Heart right ventricle (tissue), 16 donors: ENCODE data around the gene SETMAR. TPM values are rescaled to one million over a fixed set of nuclear protein-coding genes. Genes with fewer than 3 reads are reported as not detected.

Experiments used
- ATAC-seq, 8 donors: fragments of 200-7000 bp; cut with Tn5 transposase; one replicate each; pipeline ENCODE4 v1.9.1; 2020; ENCODE audit warnings: mild to moderate bottlenecking in 8 of 8, moderate library complexity in 8 of 8, moderate number of reproducible peaks in 1 of 8
- DNase-seq, 2 donors: peaks; one replicate each; pipeline ENCODE4 v3.0.0-alpha.2; 2020
- H3K27ac ChIP-seq, 10 donors: fragments of 200-600 bp; sonication (generic) in 2 of 10; one replicate each; pipeline versions ENCODE4 v1.5.0 to v1.8.0; 2020 to 2022; ENCODE audit warnings: mild to moderate bottlenecking in 3 of 10
- H3K27me3 ChIP-seq, 7 donors: fragments of 200-600 bp; one replicate each; pipeline ENCODE4 v1.8.0; 2021 to 2022; ENCODE audit warnings: mild to moderate bottlenecking in 2 of 7
- H3K36me3 ChIP-seq, 9 donors: fragments of 200-600 bp; sonication (generic) in 1 of 9; one replicate each; pipeline versions ENCODE4 v1.5.0 to v1.8.0; 2020 to 2022; ENCODE audit warnings: mild to moderate bottlenecking in 2 of 9
- H3K4me1 ChIP-seq, 9 donors: fragments of 200-600 bp; sonication (generic) in 1 of 9; one replicate each; pipeline versions ENCODE4 v1.5.0 to v1.8.0; 2020 to 2022; ENCODE audit warnings: mild to moderate bottlenecking in 4 of 9
- H3K4me3 ChIP-seq, 10 donors: fragments of 200-600 bp; sonication (generic) in 2 of 10; one replicate each; pipeline versions ENCODE4 v1.5.0 to v1.8.0; 2020 to 2022; ENCODE audit warnings: mild to moderate bottlenecking in 7 of 10, moderate library complexity in 2 of 10
- H3K9me3 ChIP-seq, 11 donors: fragments of 200-600 bp in 10 of 11; sonication (generic) in 2 of 11; one replicate each; pipeline versions ENCODE4 v1.5.0 to v1.8.0; 2013 to 2022; ENCODE audit warnings: mild to moderate bottlenecking in 2 of 11, control low read depth in 1 of 11, moderate library complexity in 1 of 11
- WGBS, 2 donors: extraction: QIAGEN DNeasy Blood & Tissue Kit; methylation state at CpG; one replicate each; pipeline ENCODE4 v1.1.7; 2013; ENCODE audit warnings: inconsistent platforms in 1 of 2; 5-methylcytosine and 5-hydroxymethylcytosine counted together
- intact Hi-C, 10 donors: fragments of 100-400 bp; cut with DNase I; formaldehyde crosslinking; loops; one replicate each; pipeline versions ENCODE4 v1.11.1 to v1.14.2; 2022
- long read RNA-seq, 3 donors: library from polyadenylated mRNA; unstranded; transcript quantifications; one replicate each; pipeline ENCODE4 v2.0.0, GENCODE V29; 2020 to 2021
- polyA plus RNA-seq, 2 donors: library from polyadenylated mRNA; stranded (reverse); fragments of 200-250 nt; gene quantifications; one replicate each; pipeline ENCODE4 v1.2.3, GENCODE V29; 2013
- total RNA-seq, 10 donors: library from RNA; stranded (reverse); fragmentation: NEBNext Ultra II Directional in 3 of 10; extraction: Animal tissue kit (Norgen Biotek cat#: 25700) in 3 of 10; gene quantifications; one replicate each; pipeline versions ENCODE4 v1.2.1 to v1.2.4, GENCODE V29; 2021 to 2023
- TF ChIP-seq, protein P1 (sequence below), 9 donors: fragments of 200-600 bp; sonication (generic) in 2 of 9; IDR thresholded peaks; one replicate each; pipeline versions ENCODE4 v1.5.0 to v1.8.0; 2021 to 2022; ENCODE audit warnings: antibody characterized with exemption in 9 of 9, mild to moderate bottlenecking in 5 of 9, moderate library complexity in 1 of 9
- donor health status: Arrhythmogenic right ventricular cardiomyopathy.
- donor health status: ischemic (EF 13 %, LVEDD 7.1; RV severe dilation, severe dysfunction).
- donor health status: healthy with polysubstance abuse.
- donor health status: DM: no; HTN: yes; CAD: no.
- donor health status: DM: no; HTN: no; CAD: no.
- donor health status: ischemic (EF 25% LVEDD 6.9; RV normal size, moderate dysfunction).
- donor health status: ischemic (EF 25% LVEDD 5.7; RV mildly dilated, moderate dysfunction).
- donor health status: healthy.
- donor health status: DM: yes; HTN: yes; CAD: no.
- donor health status: Ischemic cardiomyopathy.
- donor health status: ischemic (EF 35%, LVEDD 5.7; RV mildly dilated, moderate dysfunction).
- donor health status: nonischemic (EF 11% LVEDD 7.7; RV severe dilation, severe dysfunction).
- donor health status: DM: yes; HTN: yes; CAD: no.
- donor health status: PGD.
- donor health status: ischemic (EF 29% LVEDD 5.4; RV normal size, mild dysfunction).
- donor health status: nonischemic (EF 23%, LVEDD 6.1; RV moderate dilation, normal function).

The SETMAR gene
- 10 to 100 TPM; 11.2 to 16.8 (median 12.7) TPM for total RNA-seq
- polyA plus RNA-seq, result 10 to 100 TPM in 1 of 2 donors, 1 to 10 TPM in 1; 6.0 to 30.2 TPM
- long read RNA-seq, donor 1, partial matches to known transcripts, result 1 of 12 reads
- long read RNA-seq, donor 1, other reads (novel, unspliced or antisense), result 9 of 12 reads
- long read RNA-seq, donor 2, partial matches to known transcripts, result 0 of 5 reads
- long read RNA-seq, donor 2, other reads (novel, unspliced or antisense), result 4 of 5 reads
- long read RNA-seq, donor 3, partial matches to known transcripts, result 2 of 12 reads
- long read RNA-seq, donor 3, other reads (novel, unspliced or antisense), result 6 of 12 reads

DNA sequence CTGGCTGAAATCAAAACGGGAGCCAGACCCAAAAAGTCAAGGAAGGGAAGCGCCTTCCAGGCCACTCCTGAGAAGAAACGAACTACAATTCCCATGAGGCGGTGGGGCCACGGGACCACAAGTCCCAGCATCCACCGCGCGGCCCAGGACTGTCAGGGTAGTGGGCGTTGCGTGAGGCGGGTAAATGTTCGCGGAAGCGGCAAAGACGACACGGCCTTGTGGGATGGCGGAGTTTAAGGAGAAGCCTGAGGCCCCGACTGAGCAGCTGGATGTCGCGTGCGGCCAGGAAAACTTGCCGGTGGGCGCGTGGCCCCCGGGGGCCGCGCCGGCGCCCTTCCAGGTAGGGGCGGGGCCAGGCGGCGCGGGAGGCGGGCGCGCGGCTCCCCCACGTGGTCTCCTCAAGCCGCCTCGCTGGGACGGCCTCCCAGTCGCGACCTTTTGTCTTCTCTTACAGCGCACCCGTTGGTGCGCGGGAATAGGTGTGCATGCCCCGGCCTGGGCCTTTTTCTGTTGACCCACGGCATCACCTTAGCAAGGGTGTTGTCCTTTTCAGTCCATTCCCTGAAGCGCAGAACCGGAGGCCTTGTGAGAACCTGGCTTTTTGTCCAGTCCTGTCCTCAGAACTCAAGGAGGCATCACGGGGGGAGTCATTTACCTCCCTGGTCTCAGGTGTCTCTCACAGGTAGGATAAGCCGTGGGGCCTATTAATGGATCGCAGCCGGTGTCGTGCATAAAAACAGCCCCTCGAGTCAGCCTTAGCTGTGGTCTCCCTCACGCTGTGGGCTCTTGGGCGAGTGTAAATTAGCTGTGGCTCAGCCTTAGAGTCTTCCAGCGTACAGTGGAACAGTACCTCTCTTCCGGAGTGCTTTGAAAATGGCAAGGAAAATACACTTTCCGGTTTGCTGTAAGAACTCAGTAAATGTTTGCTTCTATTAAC is at the start of gene SETMAR:
Gene SETMAR, plus strand, starts transcription at position 183 of the 937 bp plus-strand sequence. Its CDS starts 2 bp downstream, at position 185.
- TF ChIP-seq, protein P1, sequence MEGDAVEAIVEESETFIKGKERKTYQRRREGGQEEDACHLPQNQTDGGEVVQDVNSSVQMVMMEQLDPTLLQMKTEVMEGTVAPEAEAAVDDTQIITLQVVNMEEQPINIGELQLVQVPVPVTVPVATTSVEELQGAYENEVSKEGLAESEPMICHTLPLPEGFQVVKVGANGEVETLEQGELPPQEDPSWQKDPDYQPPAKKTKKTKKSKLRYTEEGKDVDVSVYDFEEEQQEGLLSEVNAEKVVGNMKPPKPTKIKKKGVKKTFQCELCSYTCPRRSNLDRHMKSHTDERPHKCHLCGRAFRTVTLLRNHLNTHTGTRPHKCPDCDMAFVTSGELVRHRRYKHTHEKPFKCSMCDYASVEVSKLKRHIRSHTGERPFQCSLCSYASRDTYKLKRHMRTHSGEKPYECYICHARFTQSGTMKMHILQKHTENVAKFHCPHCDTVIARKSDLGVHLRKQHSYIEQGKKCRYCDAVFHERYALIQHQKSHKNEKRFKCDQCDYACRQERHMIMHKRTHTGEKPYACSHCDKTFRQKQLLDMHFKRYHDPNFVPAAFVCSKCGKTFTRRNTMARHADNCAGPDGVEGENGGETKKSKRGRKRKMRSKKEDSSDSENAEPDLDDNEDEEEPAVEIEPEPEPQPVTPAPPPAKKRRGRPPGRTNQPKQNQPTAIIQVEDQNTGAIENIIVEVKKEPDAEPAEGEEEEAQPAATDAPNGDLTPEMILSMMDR (IDR thresholded peaks at IDR 0.05), result no peak
- intact Hi-C loops, result loop anchor here in 1 of 10 donors (10.0 kb wide), 1 partner anchor 1179 kb away; the partner anchor contains the start of gene TRNT1
- DNase-seq (peak; percentile 90 to 92), ATAC-seq (peak; percentile 95 to 97 (median 97))
- no peaks in the 10 kb centered on the region for H3K36me3 ChIP-seq
- H3K4me1 ChIP-seq, result peaks cover 0 to 50% (median 39%) of the 10 kb centered on the region in 9 donors
- H3K9me3 ChIP-seq, result no peaks in the 10 kb centered on the region
- 0 to 1% methylated on average over 58 to 62 of the region's 62 CpGs for WGBS, 2 donors
- H3K27me3 ChIP-seq, result no peaks in the 10 kb centered on the region
- H3K27ac ChIP-seq, result peak within 1 kb of the TSS; percentile 70 to 97 (median 91)
- peak within 1 kb of the TSS; percentile 44 to 82 (median 73) for H3K4me3 ChIP-seq

DNA sequence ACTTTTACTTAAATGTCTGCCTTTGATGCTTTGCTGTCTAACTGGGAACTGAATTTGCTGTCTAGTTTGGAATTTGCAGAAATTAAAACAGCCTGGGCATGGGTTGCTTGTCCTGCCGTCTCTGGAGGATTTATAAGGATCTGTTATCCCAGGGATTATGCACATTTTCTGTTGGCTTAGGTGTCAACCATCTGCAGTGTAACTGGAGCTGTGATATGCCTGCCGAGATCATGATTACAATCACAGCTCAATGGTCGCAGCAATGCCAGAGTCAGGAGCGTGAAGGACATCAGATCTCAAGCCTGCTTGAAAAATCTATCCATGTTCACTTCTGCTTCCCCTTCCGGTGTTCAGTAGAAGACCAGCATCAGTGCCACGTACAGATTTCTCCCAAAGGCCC is 41.8 kb upstream of the SETMAR start:
- intact Hi-C loops, result no loop called here
- Histone ChIP-seq H3K27ac (no peak overlapping the region), H3K4me3 (no peak overlapping the region), H3K36me3 (no peaks in the 10 kb centered on the region), H3K27me3 (no peaks in the 10 kb centered on the region), H3K9me3 (peaks cover 0 to 13% (median 0%) of the 10 kb centered on the region in 11 donors), H3K4me1 (no peaks in the 10 kb centered on the region)
- 65 to 73% methylated on average over 6 of the region's 6 CpGs for WGBS, 2 donors
- ATAC-seq (no peak), DNase-seq (no peak)
- TF ChIP-seq, protein P1 (IDR thresholded peaks at IDR 0.05), result no peak

DNA sequence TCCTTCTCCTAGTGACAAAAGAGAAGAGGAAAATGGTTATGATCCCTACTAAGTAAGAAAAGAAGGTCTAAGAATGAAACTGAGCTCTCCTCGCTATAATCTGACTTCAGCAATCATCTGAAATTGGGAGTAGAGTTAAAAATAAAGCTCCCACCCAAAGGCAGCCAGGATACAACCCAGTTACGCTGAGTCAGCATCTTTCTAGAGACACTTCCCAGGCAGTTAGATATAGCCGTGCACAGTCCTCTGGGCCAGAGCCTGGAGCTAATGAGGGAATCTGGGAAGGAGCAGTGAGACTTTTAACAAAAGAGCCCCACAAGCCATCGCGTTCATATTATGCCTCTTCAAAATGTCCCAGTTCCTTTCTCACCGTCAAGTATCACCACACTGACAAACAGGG is 39.1 kb upstream of the SETMAR start:
- H3K27me3 ChIP-seq, result no peaks in the 10 kb centered on the region
- no peak overlapping the region for H3K4me3 ChIP-seq
- H3K4me1 ChIP-seq, result no peaks in the 10 kb centered on the region
- peaks cover 0 to 13% (median 0%) of the 10 kb centered on the region in 11 donors for H3K9me3 ChIP-seq
- TF ChIP-seq, protein P1 (IDR thresholded peaks at IDR 0.05), result no peak
- intact Hi-C loops, result no loop called here
- H3K27ac ChIP-seq, result no peak overlapping the region
- DNase-seq (no peak), ATAC-seq (no peak)
- H3K36me3 ChIP-seq, result no peaks in the 10 kb centered on the region
- 68 to 71% methylated on average over 6 of the region's 6 CpGs for whole genome bisulfite sequencing, 2 donors

DNA sequence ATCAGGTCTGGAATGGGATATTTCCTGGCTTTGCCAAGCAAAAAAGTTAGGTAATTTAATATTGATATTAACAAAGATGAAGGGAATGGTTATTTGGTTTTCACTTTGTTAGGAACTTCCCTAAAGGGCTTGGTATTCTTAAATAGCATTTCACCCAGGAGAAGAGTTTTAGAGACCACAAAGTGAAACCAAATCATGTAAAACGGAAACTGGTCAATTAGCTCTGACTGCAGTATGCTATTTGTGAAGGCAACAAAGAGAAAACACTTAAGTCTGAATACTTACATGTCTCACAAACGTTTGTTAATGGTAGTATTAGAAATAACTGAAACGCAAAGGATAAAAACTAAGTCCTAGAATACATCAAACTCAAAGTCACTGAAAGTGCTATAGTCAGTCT is 32.4 kb upstream of the SETMAR start:
- WGBS, 2 donors, result 37 to 68% methylated on average over 3 of the region's 3 CpGs
- ATAC-seq, result no peak
- intact Hi-C loops, result loop anchor here in 1 of 10 donors (5.0 kb wide), 1 partner anchor 1068 kb away; no protein-coding TSS in a partner anchor

More for the DNA sequence above, 32.4 kb upstream of the SETMAR start:
- no peak for DNase-seq
- no peak overlapping the region for H3K27ac ChIP-seq
- H3K4me3 ChIP-seq, result no peak overlapping the region
- H3K27me3 ChIP-seq, result no peaks in the 10 kb centered on the region
- H3K4me1 ChIP-seq, result peaks cover 0 to 19% (median 0%) of the 10 kb centered on the region in 9 donors
- H3K9me3 ChIP-seq, result no peaks in the 10 kb centered on the region
- H3K36me3 ChIP-seq, result no peaks in the 10 kb centered on the region
- TF ChIP-seq, protein P1 (IDR thresholded peaks at IDR 0.05), result no peak
